ENCODE data around the gene PDE1C. TPM values are rescaled to one million over a fixed set of nuclear protein-coding genes. Genes with fewer than 3 reads are reported as not detected.

Gene PDE1C
- total and polyA plus RNA-seq, 12 donors = 0.33 to 9.9 (median 2.9) TPM

DNA sequence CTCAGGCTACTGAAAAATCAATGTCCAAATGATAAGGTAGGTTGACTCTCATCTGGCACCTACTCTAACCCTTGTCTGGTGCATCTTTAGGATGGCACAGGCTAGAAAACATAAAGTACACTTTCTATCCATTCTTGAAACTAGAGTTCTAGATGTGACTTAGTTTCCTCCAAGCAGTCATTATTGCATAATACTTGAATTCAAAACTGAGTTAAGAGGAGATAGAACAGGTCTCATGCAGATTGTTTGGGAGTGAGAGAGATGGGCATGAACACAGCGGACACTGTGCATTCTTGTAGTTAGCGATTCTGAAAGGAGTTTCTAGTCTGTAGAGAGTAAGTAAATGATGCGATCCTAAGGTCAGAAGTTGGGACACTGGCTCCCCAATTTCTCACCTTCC lies 149.2 kb downstream of the PDE1C start:
- no peaks in the 10 kb centered on the region for H3K27me3 ChIP-seq
- DNase-seq = no peak
- 78 to 94% (median 85%) methylated on average over 3 of the region's 3 CpGs for WGBS, 4 donors
- H3K9me3 ChIP-seq (replicated peaks in 1 of 3) = no peaks in the 10 kb centered on the region
- intact Hi-C loops (cut with DNase I) = no loop called here
- no peak overlapping the region for H3K27ac ChIP-seq
- no peak for TF ChIP-seq POLR2A (IDR thresholded peaks at IDR 0.05)
- TF ChIP-seq, protein P1, sequence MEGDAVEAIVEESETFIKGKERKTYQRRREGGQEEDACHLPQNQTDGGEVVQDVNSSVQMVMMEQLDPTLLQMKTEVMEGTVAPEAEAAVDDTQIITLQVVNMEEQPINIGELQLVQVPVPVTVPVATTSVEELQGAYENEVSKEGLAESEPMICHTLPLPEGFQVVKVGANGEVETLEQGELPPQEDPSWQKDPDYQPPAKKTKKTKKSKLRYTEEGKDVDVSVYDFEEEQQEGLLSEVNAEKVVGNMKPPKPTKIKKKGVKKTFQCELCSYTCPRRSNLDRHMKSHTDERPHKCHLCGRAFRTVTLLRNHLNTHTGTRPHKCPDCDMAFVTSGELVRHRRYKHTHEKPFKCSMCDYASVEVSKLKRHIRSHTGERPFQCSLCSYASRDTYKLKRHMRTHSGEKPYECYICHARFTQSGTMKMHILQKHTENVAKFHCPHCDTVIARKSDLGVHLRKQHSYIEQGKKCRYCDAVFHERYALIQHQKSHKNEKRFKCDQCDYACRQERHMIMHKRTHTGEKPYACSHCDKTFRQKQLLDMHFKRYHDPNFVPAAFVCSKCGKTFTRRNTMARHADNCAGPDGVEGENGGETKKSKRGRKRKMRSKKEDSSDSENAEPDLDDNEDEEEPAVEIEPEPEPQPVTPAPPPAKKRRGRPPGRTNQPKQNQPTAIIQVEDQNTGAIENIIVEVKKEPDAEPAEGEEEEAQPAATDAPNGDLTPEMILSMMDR (IDR thresholded peaks at IDR 0.05) = no peak
- no peak overlapping the region for H3K4me3 ChIP-seq
- no peaks in the 10 kb centered on the region for H3K36me3 ChIP-seq (replicated peaks in 1 of 2)
- H3K4me1 ChIP-seq (replicated peaks in 1 of 2) = no peaks in the 10 kb centered on the region

DNA sequence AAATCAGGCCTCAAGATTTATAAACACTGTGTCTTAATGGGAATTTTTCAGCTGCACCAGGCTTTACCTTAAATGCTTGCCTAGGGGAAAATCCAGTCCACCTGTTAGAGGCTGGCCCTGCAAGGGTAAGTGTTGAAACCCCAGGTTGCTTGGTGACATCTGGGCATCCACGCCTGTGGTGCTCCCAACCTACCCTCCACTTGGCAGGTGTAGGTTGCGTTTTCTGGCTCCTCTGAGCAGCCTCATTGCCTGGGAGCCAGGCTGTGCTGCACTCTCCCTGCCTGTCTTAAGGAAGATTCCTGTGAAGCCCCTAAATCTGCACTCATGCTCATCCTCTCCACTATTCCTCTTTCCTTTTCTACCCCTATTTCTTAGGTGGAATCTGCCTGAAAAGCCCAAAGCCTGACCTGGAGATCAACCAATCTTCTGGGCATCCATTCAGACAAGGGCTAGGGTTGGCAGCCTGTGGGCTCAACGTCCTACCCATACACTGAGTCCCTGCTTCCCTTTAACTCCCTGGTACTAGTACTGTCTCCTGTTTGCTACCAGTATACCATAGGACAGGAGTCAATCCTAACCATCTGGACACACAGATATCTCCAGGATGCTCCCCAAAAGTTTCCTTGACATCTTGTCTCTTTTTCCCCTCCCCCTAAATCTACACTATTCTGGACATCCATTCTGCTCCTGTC lies 150.4 kb downstream of the PDE1C start:
- no peak for TF ChIP-seq POLR2A (IDR thresholded peaks at IDR 0.05)
- TF ChIP-seq, protein P1 (IDR thresholded peaks at IDR 0.05) = no peak
- Histone ChIP-seq H3K9me3 (replicated peaks in 1 of 3) (no peaks in the 10 kb centered on the region), H3K27me3 (no peaks in the 10 kb centered on the region), H3K36me3 (replicated peaks in 1 of 2) (no peaks in the 10 kb centered on the region), H3K4me1 (replicated peaks in 1 of 2) (no peaks in the 10 kb centered on the region), H3K4me3 (no peak overlapping the region), H3K27ac (no peak overlapping the region)
- no peak for DNase-seq
- intact Hi-C loops (cut with DNase I) = no loop called here
- WGBS, 4 donors = 58 to 64% (median 60%) methylated on average over 3 of the region's 3 CpGs

DNA sequence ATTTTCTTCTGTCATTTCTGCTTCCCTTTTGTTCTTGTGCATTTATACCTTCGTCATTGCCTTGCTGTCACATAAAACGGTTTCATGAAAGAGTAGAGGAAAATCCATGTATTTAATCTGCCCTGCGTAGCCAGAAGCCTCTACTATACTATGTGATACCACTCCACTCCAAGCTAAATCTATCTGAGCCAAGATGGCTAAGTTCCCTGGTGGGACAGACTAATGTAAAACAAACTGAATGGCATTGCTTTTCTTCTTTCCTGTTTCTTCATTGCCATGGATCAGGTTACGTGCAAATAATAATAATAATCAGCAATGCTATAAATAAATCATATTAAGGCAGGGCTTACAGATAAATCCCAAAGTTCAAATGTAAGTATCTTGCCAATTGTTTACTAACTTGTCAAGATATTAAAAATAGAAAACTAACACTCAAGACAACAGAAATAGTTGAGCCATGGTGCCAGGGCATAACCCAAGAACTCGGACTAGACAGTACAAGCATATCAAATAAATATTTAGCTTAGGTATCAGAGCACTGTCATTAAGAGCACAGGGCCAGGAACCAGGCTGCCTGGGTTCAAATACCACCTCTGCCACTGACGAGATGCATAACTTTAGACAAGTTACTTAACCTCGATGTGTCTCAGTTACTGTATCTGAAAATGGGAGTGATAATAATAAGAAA lies 151.4 kb downstream of the PDE1C start:
- Histone ChIP-seq H3K27ac (no peak overlapping the region), H3K36me3 (replicated peaks in 1 of 2) (no peaks in the 10 kb centered on the region), H3K9me3 (replicated peaks in 1 of 3) (no peaks in the 10 kb centered on the region), H3K27me3 (no peaks in the 10 kb centered on the region), H3K4me3 (no peak overlapping the region), H3K4me1 (replicated peaks in 1 of 2) (no peaks in the 10 kb centered on the region)
- 56 to 75% (median 67%) methylated on average over 7 of the region's 7 CpGs for WGBS, 4 donors
- intact Hi-C loops (cut with DNase I) = no loop called here
- no peak for DNase-seq
- TF ChIP-seq, protein P1 (IDR thresholded peaks at IDR 0.05) = no peak
- no peak for TF ChIP-seq POLR2A (IDR thresholded peaks at IDR 0.05)

DNA sequence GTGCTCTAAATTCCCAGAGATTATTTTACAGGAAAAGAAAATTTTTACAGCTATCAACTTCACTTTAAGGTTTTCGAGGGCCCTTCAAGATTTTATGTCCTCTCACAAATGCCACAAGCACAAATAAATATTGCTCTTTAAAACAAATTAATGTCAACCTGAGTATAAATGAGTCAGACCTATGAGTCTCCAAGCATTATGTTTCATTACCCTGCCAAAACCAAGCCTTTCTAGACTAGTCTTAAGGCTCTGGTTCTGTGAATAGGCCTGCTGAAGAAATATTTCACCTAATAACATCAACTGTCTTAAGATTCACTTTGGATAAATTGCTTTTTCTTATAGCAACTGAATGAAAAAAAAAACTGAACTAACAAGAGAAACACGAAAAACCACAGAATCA lies 153.0 kb downstream of the PDE1C start:
- H3K27ac ChIP-seq = no peak overlapping the region
- no peaks in the 10 kb centered on the region for H3K36me3 ChIP-seq (replicated peaks in 1 of 2)
- no peak for TF ChIP-seq POLR2A (IDR thresholded peaks at IDR 0.05)
- TF ChIP-seq, protein P1 (IDR thresholded peaks at IDR 0.05) = no peak
- 59 to 75% (median 70%) methylated on average over 2 of the region's 2 CpGs for WGBS, 4 donors
- no peak for DNase-seq
- no peaks in the 10 kb centered on the region for H3K9me3 ChIP-seq (replicated peaks in 1 of 3)
- no peaks in the 10 kb centered on the region for H3K4me1 ChIP-seq (replicated peaks in 1 of 2)
- H3K27me3 ChIP-seq = no peaks in the 10 kb centered on the region
- intact Hi-C loops (cut with DNase I) = no loop called here
- H3K4me3 ChIP-seq = no peak overlapping the region
